IPS DF 6.9 (cell line): Measurements from ENCODE around the gene MAD2L1BP.

Experiments
- DNase-seq: peaks from one replicate; pipeline ENCODE4 v3.0.0-alpha.2; 2013; ENCODE audit warnings: low read depth, low spot score
- H3K27ac ChIP-seq: one replicate; pipeline ENCODE4 v1.5.1; 2013; ENCODE audit warnings: low read length, control low read depth
- H3K27me3 ChIP-seq: 2 replicates; pipeline ENCODE4 v1.6.1; 2013; ENCODE audit warnings: mild to moderate bottlenecking, low read length; ENCODE audit not compliant: control insufficient read depth, insufficient read depth
- H3K36me3 ChIP-seq: 2 replicates; pipeline ENCODE4 v1.6.1; 2013; ENCODE audit warnings: low read length; ENCODE audit not compliant: control insufficient read depth, insufficient read depth
- H3K4me1 ChIP-seq: 2 replicates; pipeline ENCODE4 v1.6.1; 2013; ENCODE audit warnings: low read length; ENCODE audit not compliant: control insufficient read depth, insufficient read depth
- H3K4me3 ChIP-seq: 2 replicates; pipeline ENCODE4 v1.5.1; 2013; ENCODE audit warnings: mild to moderate bottlenecking, low read length
- H3K9me3 ChIP-seq: 2 replicates; pipeline ENCODE4 v1.6.1; 2013; ENCODE audit warnings: low read length, inconsistent platforms; ENCODE audit not compliant: control insufficient read depth, insufficient read depth
- WGBS: extraction: QIAGEN DNeasy Blood & Tissue Kit; methylation state at CpG from one replicate; pipeline ENCODE4 v1.1.7; 2013; ENCODE audit warnings: mixed read lengths, missing lambda C conversion rate; ENCODE audit not compliant: insufficient read length, insufficient coverage; 5-methylcytosine and 5-hydroxymethylcytosine counted together

MAD2L1BP gene

DNA sequence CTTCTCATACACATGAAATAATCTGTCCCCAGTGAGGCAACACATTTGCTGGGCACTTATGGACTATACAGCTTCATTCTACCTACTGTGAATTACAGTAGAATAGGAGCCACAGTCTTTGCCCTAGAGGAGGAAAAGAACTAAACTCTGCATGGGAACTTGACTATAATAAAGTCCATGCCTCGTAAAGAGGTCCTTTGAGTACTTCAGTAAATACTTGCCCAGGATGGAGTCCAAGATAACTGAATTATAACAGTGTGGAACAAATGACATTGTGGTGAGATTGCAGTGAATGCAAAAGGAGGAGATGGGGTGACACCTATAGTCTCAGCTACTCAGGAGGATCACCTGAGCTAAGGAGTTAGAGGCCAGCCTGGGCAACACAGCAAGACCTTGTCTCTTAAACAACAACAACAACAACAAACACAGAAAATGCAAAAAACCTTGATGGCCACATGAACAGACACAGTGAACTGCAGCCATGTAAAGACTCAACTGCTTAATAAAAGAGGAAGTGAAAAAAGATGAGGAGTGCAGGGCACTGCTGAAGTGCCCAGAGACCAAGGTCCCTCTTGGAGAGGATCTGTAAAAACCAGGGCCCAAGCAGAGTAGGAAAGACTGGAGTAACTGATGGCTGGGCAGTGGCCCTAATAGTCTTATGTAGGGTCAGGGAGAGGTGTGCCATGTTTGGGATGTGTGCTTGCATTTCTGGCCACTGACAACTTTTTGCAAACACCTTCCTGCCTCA lies 48.2 kb downstream of the MAD2L1BP start:
- no peak overlapping the region for H3K27ac ChIP-seq
- peaks cover 7% of the 10 kb centered on the region for H3K36me3 ChIP-seq
- no peak for DNase-seq
- no peak overlapping the region for H3K4me3 ChIP-seq
- no CpG with 5 or more reads among the region's 1 CpG for WGBS
- H3K4me1 ChIP-seq: 0 out of 2 replicates have a peak, but pooled peaks cover 1% of the 10 kb centered on the region
- no peaks in the 10 kb centered on the region for H3K9me3 ChIP-seq
- no peaks in the 10 kb centered on the region for H3K27me3 ChIP-seq

GRCh38 chr6:43687079-43687436 lies 51.4 kb downstream of the MAD2L1BP start:
- Histone ChIP-seq H3K27me3 (no peaks in the 10 kb centered on the region), H3K27ac (no peak overlapping the region), H3K36me3 (no peaks in the 10 kb centered on the region), H3K9me3 (no peaks in the 10 kb centered on the region), H3K4me3 (peak overlapping the region; percentile 86; the same call in 1 of the 2 replicates), H3K4me1 (0 out of 2 replicates have a peak, but pooled peaks cover 1% of the 10 kb centered on the region)
- no peak for DNase-seq
- WGBS: no CpG with 5 or more reads among the region's 10 CpGs

- Histone ChIP-seq H3K27me3 (no peaks in the 10 kb centered on the region), H3K27ac (no peak within 1 kb of the TSS), H3K36me3 (no peaks in the 10 kb centered on the region), H3K4me3 (peak within 1 kb of the TSS; percentile 86), H3K4me1 (0 out of 2 replicates have a peak, but pooled peaks cover 1% of the 10 kb centered on the region), H3K9me3 (no peaks in the 10 kb centered on the region)
- DNase-seq: no peak
- WGBS: no CpG with 5 or more reads among the region's 43 CpGs
Measured at GRCh38 chr6:43687437-43688347, 52.1 kb downstream of the MAD2L1BP start, which contains the start of gene MRPS18A. TSS of gene MRPS18A (minus strand) at chr6:43687791. CDS start at chr6:43687779, 12 bp downstream.

DNA sequence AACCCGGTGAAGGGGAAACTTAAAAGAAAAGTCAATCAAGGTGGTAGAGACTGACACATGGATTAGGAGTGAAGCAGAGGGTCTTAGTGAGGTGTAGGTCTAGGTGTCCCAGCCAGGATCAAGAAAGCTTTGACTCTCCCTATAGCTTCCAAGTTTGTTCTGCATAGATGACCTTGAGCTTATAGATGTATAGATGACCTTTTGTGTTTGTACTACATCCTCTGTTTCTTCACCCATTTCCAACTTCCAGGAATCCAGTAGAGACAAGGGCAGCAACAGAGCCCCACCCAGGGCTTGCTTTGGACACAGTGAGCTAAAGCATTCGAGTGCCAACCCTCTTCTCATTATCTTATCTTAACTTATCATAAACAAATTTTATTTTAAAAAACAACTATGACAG lies 53.8 kb downstream of the MAD2L1BP start:
- H3K36me3 ChIP-seq: no peaks in the 10 kb centered on the region
- WGBS: no CpG with 5 or more reads among the region's 2 CpGs

More for the DNA sequence above, 53.8 kb downstream of the MAD2L1BP start:
- Histone ChIP-seq H3K27ac (no peak overlapping the region), H3K27me3 (no peaks in the 10 kb centered on the region), H3K9me3 (no peaks in the 10 kb centered on the region), H3K4me1 (0 out of 2 replicates have a peak, but pooled peaks cover 1% of the 10 kb centered on the region), H3K4me3 (no peak overlapping the region)
- no peak for DNase-seq
